Upper lobe of left lung (tissue), 4 donors: Measurements from ENCODE around the gene TSPAN31.

Experiments
- POLR2A ChIP-seq, 4 donors: fragments of 450-650 bp; IDR thresholded peaks; one replicate each; pipeline ENCODE4 v1.5.1; 2016 to 2017; ENCODE audit warnings: antibody characterized with exemption in 4 of 4, mild to moderate bottlenecking in 2 of 4
- TF ChIP-seq, protein P1 (sequence below), 6 experiments: fragments of 450-650 bp in 4 of 6; fragments of 200-600 bp in 2 of 6; sonication (generic) in 2 of 6; IDR thresholded peaks; one replicate each; pipeline ENCODE4 v1.5.1; 2016 to 2019; ENCODE audit warnings: antibody characterized with exemption in 6 of 6

DNA sequence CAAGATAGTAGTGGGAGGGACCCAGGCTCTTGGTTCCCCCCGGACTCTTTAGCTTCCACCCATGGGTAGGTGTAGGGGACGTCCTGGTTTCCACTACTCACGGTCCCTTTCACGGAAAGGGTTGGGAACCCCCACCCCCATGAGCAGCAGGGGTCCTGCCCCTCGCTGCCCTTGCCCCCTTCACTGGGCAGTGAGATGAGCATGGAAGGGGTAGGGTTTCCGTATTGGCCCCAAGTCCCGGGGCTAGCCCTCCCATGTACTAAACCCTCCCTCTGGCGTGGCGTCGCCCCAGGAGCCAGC, 19.0 kb upstream of the TSPAN31 start:
- TF ChIP-seq, protein P1, sequence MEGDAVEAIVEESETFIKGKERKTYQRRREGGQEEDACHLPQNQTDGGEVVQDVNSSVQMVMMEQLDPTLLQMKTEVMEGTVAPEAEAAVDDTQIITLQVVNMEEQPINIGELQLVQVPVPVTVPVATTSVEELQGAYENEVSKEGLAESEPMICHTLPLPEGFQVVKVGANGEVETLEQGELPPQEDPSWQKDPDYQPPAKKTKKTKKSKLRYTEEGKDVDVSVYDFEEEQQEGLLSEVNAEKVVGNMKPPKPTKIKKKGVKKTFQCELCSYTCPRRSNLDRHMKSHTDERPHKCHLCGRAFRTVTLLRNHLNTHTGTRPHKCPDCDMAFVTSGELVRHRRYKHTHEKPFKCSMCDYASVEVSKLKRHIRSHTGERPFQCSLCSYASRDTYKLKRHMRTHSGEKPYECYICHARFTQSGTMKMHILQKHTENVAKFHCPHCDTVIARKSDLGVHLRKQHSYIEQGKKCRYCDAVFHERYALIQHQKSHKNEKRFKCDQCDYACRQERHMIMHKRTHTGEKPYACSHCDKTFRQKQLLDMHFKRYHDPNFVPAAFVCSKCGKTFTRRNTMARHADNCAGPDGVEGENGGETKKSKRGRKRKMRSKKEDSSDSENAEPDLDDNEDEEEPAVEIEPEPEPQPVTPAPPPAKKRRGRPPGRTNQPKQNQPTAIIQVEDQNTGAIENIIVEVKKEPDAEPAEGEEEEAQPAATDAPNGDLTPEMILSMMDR (IDR thresholded peaks at IDR 0.05): no peak
- TF ChIP-seq POLR2A (IDR thresholded peaks at IDR 0.05): no peak
